Stimulated activated naive B cell treated with anti-CD40 and anti-IgM and Interleukin-4, amounts not matched to agents 10 μg/mL and 1 μg/mL and 100 μg/mL, for 72 hours (primary cell): Measurements from ENCODE around the gene LRRC55.

Experiments
- ATAC-seq, 2 donors: fragments of 150-1000 bp; cut with Tn5 transposase; replicated peaks; 2 replicates each; pipeline ENCODE4 v1.10.0; 2021; ENCODE audit warnings: moderate library complexity in 1 of 2
- DNase-seq: peaks from one replicate; pipeline ENCODE4 v3.0.0; 2021
- H3K27ac Mint-ChIP-seq: one replicate; pipeline ENCODE4 v1.8.0; 2022; ENCODE audit warnings: mild to moderate bottlenecking, mixed read lengths
- H3K27me3 Mint-ChIP-seq, 2 donors: one replicate each; pipeline ENCODE4 v1.8.0; 2022; ENCODE audit warnings: mixed read lengths in 2 of 2
- H3K36me3 Mint-ChIP-seq, 2 donors: one replicate each; pipeline ENCODE4 v1.8.0; 2022; ENCODE audit warnings: mixed read lengths in 2 of 2, mild to moderate bottlenecking in 1 of 2
- H3K4me1 Mint-ChIP-seq, 2 donors: one replicate each; pipeline ENCODE4 v1.8.0; 2022; ENCODE audit warnings: mixed read lengths in 2 of 2, mild to moderate bottlenecking in 1 of 2
- H3K4me3 Mint-ChIP-seq, 2 donors: one replicate each; pipeline ENCODE4 v1.8.0; 2022; ENCODE audit warnings: mild to moderate bottlenecking in 2 of 2, mixed read lengths in 2 of 2, moderate library complexity in 1 of 2
- H3K9me3 Mint-ChIP-seq, 2 donors: one replicate each; pipeline ENCODE4 v1.8.0; 2022; ENCODE audit warnings: mixed read lengths in 2 of 2, mild to moderate bottlenecking in 1 of 2

LRRC55 gene, protein sequence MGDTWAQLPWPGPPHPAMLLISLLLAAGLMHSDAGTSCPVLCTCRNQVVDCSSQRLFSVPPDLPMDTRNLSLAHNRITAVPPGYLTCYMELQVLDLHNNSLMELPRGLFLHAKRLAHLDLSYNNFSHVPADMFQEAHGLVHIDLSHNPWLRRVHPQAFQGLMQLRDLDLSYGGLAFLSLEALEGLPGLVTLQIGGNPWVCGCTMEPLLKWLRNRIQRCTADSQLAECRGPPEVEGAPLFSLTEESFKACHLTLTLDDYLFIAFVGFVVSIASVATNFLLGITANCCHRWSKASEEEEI

DNA sequence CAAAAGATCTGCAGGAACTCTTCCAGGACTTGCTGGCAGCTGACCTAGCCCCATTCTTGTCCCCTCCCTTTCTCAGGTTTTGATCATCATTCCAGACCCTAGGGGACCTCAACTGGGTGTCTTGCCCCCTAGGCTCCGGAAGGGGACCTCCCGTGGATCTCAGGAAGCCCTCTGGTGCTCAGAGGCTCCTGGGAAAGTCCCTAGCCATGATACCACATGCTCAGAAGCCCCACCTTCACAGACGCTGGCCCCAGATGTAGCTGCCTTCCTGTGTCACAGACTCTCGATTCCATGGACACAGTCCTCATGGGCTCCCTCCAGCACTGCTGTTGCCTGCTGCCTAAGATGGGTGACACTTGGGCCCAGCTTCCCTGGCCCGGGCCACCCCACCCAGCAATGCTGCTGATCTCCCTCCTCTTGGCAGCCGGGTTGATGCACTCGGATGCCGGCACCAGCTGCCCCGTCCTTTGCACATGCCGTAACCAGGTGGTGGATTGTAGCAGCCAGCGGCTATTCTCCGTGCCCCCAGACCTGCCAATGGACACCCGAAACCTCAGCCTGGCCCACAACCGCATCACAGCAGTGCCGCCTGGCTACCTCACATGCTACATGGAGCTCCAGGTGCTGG is at the start of gene LRRC55:
Gene LRRC55, plus strand, starts transcription at position 276 of the 628 bp plus-strand sequence. Its CDS starts 70 bp downstream, at position 346.
- DNase-seq (no peak), ATAC-seq (no peak)
- H3K9me3 Mint-ChIP-seq = no peaks in the 10 kb centered on the region
- peaks cover 0 to 1% of the 10 kb centered on the region in 2 donors for H3K36me3 Mint-ChIP-seq
- peaks cover 3 to 6% of the 10 kb centered on the region in 2 donors for H3K4me1 Mint-ChIP-seq
- no peak within 1 kb of the TSS for H3K4me3 Mint-ChIP-seq
- H3K27ac Mint-ChIP-seq = no peak within 1 kb of the TSS
- peaks cover 31% of the 10 kb centered on the region in 2 donors for H3K27me3 Mint-ChIP-seq

DNA sequence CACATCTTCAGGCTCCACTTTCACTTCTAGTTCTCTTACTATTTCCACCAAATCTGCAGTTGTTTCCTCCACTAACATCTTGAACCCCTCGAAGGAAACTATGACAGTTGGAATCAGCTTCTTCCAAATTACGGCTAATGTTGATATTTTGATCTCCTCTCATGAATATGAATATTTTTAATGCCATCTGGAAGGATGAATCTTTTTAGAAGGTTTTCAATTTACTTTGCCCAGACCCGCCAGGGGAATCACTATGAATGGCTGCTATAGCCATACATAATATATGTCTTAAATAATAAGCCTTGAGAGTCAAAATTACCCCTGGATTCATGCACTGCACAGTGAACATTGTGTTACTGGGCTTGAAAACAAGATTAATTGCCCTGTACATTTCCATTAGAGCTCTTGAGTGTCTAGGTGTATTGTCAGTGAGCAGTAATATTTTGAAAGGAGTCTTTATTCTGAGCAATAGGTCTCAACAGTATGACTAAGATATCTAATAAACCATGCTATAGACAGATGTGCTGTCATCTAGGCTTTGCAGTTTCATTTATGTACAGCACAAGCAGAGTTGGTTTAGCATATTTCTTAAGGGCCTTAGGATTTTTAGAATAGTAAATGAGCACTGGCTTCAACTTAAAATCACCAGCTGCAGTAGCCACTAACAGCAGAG is 48.3 kb upstream of the LRRC55 start:
- H3K9me3 Mint-ChIP-seq = no peaks in the 10 kb centered on the region
- H3K36me3 Mint-ChIP-seq = no peaks in the 10 kb centered on the region
- H3K4me3 Mint-ChIP-seq = no peak overlapping the region
- DNase-seq (no peak), ATAC-seq (no peak)
- H3K4me1 Mint-ChIP-seq = no peaks in the 10 kb centered on the region
- no peak overlapping the region for H3K27ac Mint-ChIP-seq
- peaks cover 11 to 27% of the 10 kb centered on the region in 2 donors for H3K27me3 Mint-ChIP-seq

DNA sequence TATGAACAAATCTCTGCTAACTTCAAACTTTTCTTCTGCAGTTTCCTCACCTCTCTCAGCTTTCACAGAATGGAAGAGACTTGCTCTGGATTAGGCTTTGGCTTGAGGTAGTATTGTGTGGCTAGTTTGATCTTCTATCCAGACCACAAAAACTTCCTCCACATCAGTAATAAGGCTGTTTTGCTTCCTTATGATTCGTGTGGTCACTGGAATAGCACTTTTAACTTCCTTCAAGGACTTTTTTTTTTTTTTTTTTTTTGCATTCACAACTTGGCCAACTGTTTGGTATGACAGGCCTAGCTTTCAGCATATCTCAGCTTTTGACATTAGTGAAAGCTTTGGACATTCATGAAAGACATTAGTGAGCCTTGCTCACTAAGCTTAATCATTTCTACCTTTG is 47.5 kb upstream of the LRRC55 start:
- Mint-ChIP-seq H3K27me3 (peaks cover 11 to 27% of the 10 kb centered on the region in 2 donors), H3K4me3 (no peak overlapping the region), H3K36me3 (no peaks in the 10 kb centered on the region), H3K4me1 (no peaks in the 10 kb centered on the region), H3K9me3 (peaks cover 0 to 1% of the 10 kb centered on the region in 2 donors), H3K27ac (no peak overlapping the region)
- DNase-seq (no peak), ATAC-seq (no peak)

DNA sequence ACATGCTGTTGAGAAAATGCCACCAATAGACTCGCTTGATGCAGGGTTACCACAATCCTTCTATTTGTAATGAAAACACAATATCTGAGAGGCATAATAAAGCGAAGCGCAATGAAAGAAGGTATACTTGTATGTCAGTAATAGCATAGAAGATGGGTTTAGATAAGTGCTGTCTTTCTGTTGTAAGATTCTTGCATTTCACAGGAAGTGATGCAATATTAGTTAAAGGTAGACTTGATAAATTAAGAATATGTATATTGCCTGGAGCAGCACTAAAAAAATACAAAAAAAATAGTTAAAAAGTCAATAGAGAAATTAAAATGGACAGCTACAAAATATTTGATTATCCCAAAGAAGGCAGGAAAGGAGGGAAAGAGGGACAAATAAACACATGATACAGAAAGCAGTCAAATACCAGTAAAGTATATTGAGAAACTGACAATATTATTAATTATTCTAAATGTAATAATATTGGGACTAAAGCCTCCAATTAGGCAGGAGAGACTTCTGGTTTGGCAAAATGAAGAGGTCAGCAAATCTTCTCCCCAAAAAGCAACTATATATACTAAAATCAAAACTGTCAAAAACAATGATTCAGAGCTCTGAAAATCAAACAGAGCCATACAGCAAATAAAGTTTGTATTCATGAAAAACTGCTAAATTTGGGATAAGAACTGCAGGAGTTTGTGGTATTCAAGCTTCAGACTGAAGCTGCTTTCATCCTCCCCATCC is 46.6 kb upstream of the LRRC55 start:
- DNase-seq (no peak), ATAC-seq (no peak)
- Mint-ChIP-seq H3K27ac (no peak overlapping the region), H3K9me3 (peaks cover 0 to 1% of the 10 kb centered on the region in 2 donors), H3K27me3 (peaks cover 11 to 20% of the 10 kb centered on the region in 2 donors), H3K4me3 (no peak overlapping the region), H3K4me1 (no peaks in the 10 kb centered on the region), H3K36me3 (no peaks in the 10 kb centered on the region)

DNA sequence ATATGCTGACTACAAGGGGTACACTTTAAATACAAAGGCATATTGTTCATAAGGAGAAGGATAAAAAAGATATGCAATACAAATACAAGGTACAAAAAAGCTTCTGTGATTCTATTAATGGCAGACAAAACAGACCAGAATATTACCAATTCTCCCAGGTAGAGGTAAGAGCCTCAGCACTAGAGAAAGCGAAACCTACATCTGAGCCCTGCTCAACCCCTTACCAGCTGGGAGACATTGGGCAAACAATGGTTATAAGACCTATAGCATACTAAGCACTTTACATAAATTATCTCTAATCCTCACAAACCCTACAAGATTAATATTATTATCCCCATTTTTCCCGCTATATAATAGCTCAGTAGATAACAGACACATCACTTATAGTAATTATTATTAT is 41.2 kb upstream of the LRRC55 start:
- Mint-ChIP-seq H3K36me3 (no peaks in the 10 kb centered on the region), H3K4me3 (no peak overlapping the region), H3K27me3 (peaks cover 6 to 15% of the 10 kb centered on the region in 2 donors), H3K27ac (no peak overlapping the region), H3K4me1 (no peaks in the 10 kb centered on the region), H3K9me3 (peaks cover 0 to 1% of the 10 kb centered on the region in 2 donors)
- ATAC-seq (no peak), DNase-seq (no peak)

DNA sequence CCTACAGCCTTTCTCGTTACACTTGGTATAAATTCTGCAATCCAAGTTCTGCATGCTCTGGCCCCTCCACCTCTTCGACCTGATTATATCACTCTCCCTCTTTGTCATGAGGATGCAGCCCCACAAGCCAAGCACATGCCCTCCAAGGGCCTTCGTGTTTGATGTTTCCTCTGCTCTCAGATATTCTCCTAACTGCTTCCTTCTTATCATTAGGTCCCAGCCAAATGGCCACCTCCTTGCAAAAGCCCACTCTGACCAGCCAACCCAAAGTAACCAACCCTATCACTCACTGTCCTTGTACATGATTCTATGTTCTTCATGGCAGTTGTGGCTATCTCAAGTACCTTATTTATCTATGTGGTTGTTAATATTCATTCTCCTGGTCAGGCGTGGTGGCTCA is 38.3 kb upstream of the LRRC55 start:
- peaks cover 0 to 1% of the 10 kb centered on the region in 2 donors for H3K9me3 Mint-ChIP-seq
- no peaks in the 10 kb centered on the region for H3K4me1 Mint-ChIP-seq
- DNase-seq (no peak), ATAC-seq (no peak)
- no peak overlapping the region for H3K27ac Mint-ChIP-seq
- H3K27me3 Mint-ChIP-seq = peaks cover 6 to 18% of the 10 kb centered on the region in 2 donors
- no peak overlapping the region for H3K4me3 Mint-ChIP-seq
- no peaks in the 10 kb centered on the region for H3K36me3 Mint-ChIP-seq

DNA sequence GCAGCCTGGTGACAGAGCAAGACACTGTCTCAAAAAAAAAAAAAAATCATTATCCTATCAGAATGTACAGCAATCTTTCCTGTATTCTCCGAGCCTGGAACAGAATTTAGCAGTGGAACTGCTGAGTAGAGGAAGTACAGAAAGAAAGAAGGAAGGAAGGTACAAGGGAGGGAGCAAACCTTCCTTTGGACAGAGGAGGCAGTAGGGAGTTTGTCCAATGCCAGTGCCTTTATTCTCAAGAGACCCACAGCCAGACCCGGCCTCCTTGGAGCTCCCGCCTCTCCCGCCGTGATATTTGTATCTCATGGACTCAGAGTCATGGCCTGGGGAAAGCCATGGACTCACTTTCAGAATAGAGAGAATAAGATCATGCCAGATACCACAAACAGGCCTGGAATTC is 37.7 kb upstream of the LRRC55 start:
- no peaks in the 10 kb centered on the region for H3K4me1 Mint-ChIP-seq

DNA sequence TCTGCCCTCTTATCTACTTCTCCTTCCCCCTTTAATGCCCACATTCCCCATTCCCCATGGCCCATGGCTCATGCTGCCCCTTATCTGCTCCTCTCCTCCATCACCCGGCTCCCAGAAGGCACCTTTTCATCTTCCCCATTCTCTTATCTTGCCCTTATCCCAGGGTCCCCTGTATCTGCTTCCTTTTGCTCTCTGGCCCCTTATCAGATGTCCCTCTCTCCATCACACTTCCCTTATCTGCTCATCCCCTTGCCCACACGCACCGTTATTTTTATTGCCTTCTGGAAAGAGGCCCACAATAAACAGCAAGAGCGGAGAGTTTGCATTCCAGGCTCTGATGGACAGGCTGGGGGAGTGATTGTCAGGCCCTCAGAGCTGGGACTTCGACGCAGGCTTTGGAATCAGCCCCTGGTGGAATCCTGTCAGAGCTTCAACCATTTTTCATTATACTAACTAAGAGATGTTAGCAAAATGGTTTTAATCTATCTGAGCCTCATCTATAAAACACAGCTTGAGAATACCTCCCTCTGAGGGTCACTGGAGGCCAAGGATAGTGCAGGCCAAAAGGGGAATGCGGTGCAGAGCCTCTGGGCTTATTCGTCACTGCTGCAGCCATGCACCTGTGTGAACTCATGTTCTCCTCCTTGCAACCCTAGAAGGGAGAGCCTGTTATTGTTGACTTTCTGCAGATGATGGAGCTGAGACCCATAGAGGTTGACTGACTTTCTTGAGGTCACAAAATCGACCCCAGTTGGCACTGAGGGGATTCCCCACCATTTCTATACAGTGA is 37.0 kb upstream of the LRRC55 start:
- H3K36me3 Mint-ChIP-seq = no peaks in the 10 kb centered on the region
- H3K27me3 Mint-ChIP-seq = peaks cover 6 to 20% of the 10 kb centered on the region in 2 donors
- no peak for ATAC-seq
- H3K4me1 Mint-ChIP-seq = no peaks in the 10 kb centered on the region
- no peak overlapping the region for H3K27ac Mint-ChIP-seq
- no peak for DNase-seq
- H3K4me3 Mint-ChIP-seq = no peak overlapping the region
- no peaks in the 10 kb centered on the region for H3K9me3 Mint-ChIP-seq

More for the DNA sequence above, 37.7 kb upstream of the LRRC55 start:
- no peak overlapping the region for H3K27ac Mint-ChIP-seq
- no peaks in the 10 kb centered on the region for H3K9me3 Mint-ChIP-seq
- peaks cover 6 to 20% of the 10 kb centered on the region in 2 donors for H3K27me3 Mint-ChIP-seq
- DNase-seq (no peak), ATAC-seq (no peak)
- no peaks in the 10 kb centered on the region for H3K36me3 Mint-ChIP-seq
- H3K4me3 Mint-ChIP-seq = no peak overlapping the region

DNA sequence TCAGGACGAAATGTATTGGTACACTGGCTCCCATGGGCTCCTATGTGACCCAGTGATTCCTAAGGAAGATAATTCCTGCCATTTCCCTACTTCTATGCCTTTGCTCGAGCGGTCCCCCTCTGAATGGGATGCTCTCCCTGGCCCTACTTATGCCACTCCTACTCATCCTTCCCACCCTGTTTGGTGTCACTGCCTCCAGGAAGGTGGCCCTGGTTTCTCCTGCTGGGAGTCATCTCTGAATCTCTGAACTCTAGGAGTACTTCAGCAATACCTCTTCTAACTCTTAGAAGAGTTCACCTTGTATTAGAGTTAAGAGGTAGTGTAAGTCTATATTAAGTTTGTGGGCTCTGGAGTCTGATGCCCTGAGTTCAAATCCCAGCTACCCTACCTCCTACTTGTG is 35.5 kb upstream of the LRRC55 start:
- Mint-ChIP-seq H3K4me3 (no peak overlapping the region), H3K4me1 (no peaks in the 10 kb centered on the region), H3K27me3 (peaks cover 6 to 23% of the 10 kb centered on the region in 2 donors), H3K9me3 (no peaks in the 10 kb centered on the region), H3K36me3 (no peaks in the 10 kb centered on the region), H3K27ac (no peak overlapping the region)
- DNase-seq = no peak
- no peak for ATAC-seq

DNA sequence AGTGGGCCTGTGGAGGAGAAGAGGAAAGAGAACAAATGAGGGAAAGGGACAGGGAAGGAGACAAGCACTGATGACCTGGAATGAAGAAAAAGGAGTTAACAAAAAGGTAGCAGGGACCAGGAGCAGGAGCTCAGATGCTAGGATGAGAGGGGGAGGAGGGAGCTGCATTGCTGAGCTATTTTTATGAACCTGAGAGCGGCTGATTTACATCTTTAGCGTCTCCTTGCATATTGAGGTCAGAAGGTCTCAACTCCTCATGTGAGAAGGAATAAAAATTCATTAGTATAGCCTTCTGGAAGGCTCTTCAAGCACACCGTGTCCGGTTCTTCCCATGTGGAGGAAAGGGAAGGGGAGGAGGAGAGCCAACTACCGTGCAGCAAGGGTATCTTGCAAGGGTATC is 33.1 kb upstream of the LRRC55 start:
- no peak overlapping the region for H3K4me3 Mint-ChIP-seq
- peaks cover 6 to 19% of the 10 kb centered on the region in 2 donors for H3K27me3 Mint-ChIP-seq
- ATAC-seq (no peak), DNase-seq (no peak)
- H3K36me3 Mint-ChIP-seq = no peaks in the 10 kb centered on the region
- H3K4me1 Mint-ChIP-seq = no peaks in the 10 kb centered on the region
- no peaks in the 10 kb centered on the region for H3K9me3 Mint-ChIP-seq
- H3K27ac Mint-ChIP-seq = no peak overlapping the region

DNA sequence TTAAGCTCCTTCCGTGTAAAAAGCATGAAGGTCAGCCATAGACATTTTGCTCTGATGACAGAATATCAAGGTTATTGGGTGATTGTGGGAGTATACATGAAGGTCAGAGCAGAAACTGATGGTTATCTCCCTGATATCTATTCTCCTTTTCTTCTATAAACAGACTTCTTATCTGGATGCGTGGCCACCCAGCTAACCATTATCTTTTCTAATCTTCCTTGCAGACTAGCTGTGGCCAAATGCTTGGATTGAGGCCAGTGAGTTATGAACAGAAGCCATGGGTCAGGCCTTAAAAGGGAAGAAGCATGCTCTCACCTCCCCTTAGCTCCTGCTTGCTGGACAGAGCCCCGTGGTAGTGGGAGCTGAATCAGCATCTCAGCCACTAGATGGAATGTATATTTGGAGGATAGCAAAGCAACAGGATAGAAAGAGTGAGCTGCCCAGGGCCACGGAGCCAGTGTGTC is 31.3 kb upstream of the LRRC55 start:
- Mint-ChIP-seq H3K36me3 (no peaks in the 10 kb centered on the region), H3K4me3 (no peak overlapping the region), H3K9me3 (no peaks in the 10 kb centered on the region), H3K27me3 (peaks cover 5 to 17% of the 10 kb centered on the region in 2 donors), H3K27ac (no peak overlapping the region), H3K4me1 (peaks cover 1 to 3% of the 10 kb centered on the region in 2 donors)
- DNase-seq = no peak
- no peak for ATAC-seq

DNA sequence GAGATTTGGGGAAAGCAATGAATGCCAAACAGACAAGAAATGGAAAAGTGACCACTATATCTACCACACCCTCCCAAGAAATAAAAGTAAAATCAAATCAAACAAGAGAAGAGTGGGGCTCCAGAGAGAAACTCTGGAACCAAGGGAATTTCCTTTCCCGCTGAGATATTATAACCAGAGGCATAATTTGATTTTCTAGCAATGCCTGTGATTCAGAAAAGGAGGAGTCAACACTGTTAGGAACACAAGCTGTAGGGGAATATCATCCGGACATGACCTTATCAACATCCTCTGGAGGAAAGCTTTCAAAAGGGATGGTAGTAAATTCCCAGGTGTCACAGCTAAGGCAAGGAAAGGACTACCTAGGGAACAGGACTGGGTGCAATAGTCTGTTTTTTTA is 29.6 kb upstream of the LRRC55 start:
- peaks cover 6 to 7% of the 10 kb centered on the region in 2 donors for H3K4me1 Mint-ChIP-seq
- peaks cover 11 to 19% of the 10 kb centered on the region in 2 donors for H3K27me3 Mint-ChIP-seq
- DNase-seq (no peak), ATAC-seq (no peak)
- no peak overlapping the region for H3K4me3 Mint-ChIP-seq
- peaks cover 0 to 1% of the 10 kb centered on the region in 2 donors for H3K9me3 Mint-ChIP-seq
- H3K27ac Mint-ChIP-seq = no peak overlapping the region
- no peaks in the 10 kb centered on the region for H3K36me3 Mint-ChIP-seq

DNA sequence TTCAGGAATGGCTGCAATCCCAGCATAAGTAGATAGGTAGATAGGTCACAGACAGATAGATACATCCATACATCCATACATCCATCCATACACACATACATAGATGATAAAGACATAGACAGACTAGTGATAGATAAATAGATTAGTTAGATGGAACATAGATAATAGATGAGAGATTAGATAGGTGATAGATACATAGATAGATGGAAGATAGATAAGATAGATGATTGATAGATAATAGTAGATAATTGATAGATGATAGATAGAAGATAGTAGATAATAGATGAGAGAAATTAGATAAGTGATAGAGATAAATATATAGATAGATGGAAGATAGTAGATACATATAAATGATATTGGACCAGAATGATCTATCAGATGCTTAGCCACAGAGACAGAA is 28.3 kb upstream of the LRRC55 start:
- ATAC-seq (no peak), DNase-seq (no peak)
- H3K4me3 Mint-ChIP-seq = no peak overlapping the region
- no peak overlapping the region for H3K27ac Mint-ChIP-seq
- peaks cover 0 to 1% of the 10 kb centered on the region in 2 donors for H3K9me3 Mint-ChIP-seq
- H3K36me3 Mint-ChIP-seq = no peaks in the 10 kb centered on the region
- peaks cover 11 to 21% of the 10 kb centered on the region in 2 donors for H3K27me3 Mint-ChIP-seq
- peaks cover 6 to 7% of the 10 kb centered on the region in 2 donors for H3K4me1 Mint-ChIP-seq
